Measurements from ENCODE around the gene ADAMTS6. TPM values are rescaled to one million over a fixed set of nuclear protein-coding genes. Genes with fewer than 3 reads are reported as not detected.

ADAMTS6 gene
- total and polyA plus RNA-seq, 2 donors (not counting 1 experiment from before 2014, with no cell fraction given), result 3.6 to 12.3 TPM

DNA sequence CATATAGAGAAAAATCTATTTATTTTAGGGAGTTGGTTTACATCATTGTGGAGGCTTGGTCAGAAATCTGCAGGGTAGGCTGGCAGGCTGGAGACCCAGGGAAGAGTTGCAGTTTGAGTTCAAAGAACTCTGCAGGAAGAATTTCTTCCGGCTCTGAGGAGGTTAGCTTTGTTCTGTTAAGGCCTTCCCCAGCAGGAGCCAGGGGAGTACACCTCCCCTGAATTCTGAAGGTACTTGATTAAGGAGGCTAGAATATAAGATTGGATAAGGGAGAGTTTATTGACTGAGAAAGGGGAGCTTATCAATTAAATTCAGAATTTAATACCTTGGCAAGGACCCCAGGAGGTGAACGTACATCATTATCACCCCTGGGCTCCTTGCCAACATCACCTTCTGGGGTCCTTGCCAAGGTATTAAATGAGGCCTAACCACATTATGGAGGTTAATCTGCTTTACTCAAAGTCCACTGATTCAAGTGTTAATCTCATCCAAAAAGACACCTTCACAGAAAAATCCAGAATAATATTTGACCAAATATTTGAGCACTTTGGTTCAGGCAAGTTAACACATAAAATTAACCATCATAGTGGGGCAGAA lies 361.3 kb downstream of the ADAMTS6 start:
- no peak overlapping the region for H3K4me3 ChIP-seq (ENCODE audit: control extremely low read depth in 1 of 5, extremely low read depth in 1 of 5, insufficient read depth in 1 of 5, low read depth in 2 of 5, low read length in 4 of 5)
- H4K20me1 ChIP-seq (ENCODE audit: control insufficient read depth, insufficient read depth, low read length, poor library complexity, severe bottlenecking), result no peaks in the 10 kb centered on the region
- H3K79me2 ChIP-seq (ENCODE audit: control insufficient read depth, insufficient read depth, low read length), result no peaks in the 10 kb centered on the region
- no peaks in the 10 kb centered on the region for H3K36me3 ChIP-seq (replicated peaks in 1 of 2; ENCODE audit: control extremely low read depth in 1 of 2, control insufficient read depth in 1 of 2, extremely low read depth in 1 of 2, insufficient read depth in 2 of 2, low read length in 1 of 2)
- Mint-ChIP-seq H3K27me3 (no peaks in the 10 kb centered on the region), H3K4me3 (no peak overlapping the region), H3K9me3 (ENCODE audit: insufficient read depth) (peaks cover 3% of the 10 kb centered on the region), H3K27ac (no peak overlapping the region), H3K4me1 (no peaks in the 10 kb centered on the region)
- peaks cover 0 to 5% (median 2%) of the 10 kb centered on the region in 3 donors for H3K9me3 ChIP-seq (ENCODE audit: control extremely low read depth in 1 of 3, control insufficient read depth in 2 of 3, insufficient read depth in 1 of 3, low read length in 2 of 3)
- ATAC-seq (ENCODE audit: low read depth) (no peak), DNase-seq (no peak)
- H3K4me1 ChIP-seq (ENCODE audit: control insufficient read depth in 2 of 2, insufficient read depth in 2 of 2, low read length in 2 of 2), result no peaks in the 10 kb centered on the region
- CTCF ChIA-PET, result no interaction called here
- H3K27me3 ChIP-seq (replicated peaks in 1 of 4; ENCODE audit: control extremely low read depth in 1 of 4, control insufficient read depth in 3 of 4, insufficient read depth in 4 of 4, low read length in 3 of 4), result no peaks in the 10 kb centered on the region
- 86% methylated on average over 1 of the region's 2 CpGs for WGBS (ENCODE audit: insufficient coverage)
- TF ChIP-seq EZH2 (IDR thresholded peaks at IDR 0.05; ENCODE audit: borderline replicate concordance, insufficient read depth, low read depth, low read length, poor library complexity, severe bottlenecking), result no peak
- no peak for TF ChIP-seq CTCF (IDR thresholded peaks at IDR 0.05)
- H2AFZ ChIP-seq (ENCODE audit: insufficient read depth, low read depth, low read length, poor library complexity, severe bottlenecking), result no peak overlapping the region
- intact Hi-C loops (cut with micrococcal nuclease), result no loop called here
- no peak overlapping the region for H3K4me2 ChIP-seq (replicated peaks; ENCODE audit: low read depth, low read length, poor library complexity, severe bottlenecking)
- H3K27ac ChIP-seq (ENCODE audit: low read length in 2 of 2), result no peak overlapping the region
- H3K9ac ChIP-seq (ENCODE audit: low read length), result no peak overlapping the region
- POLR2A ChIA-PET, result no interaction called here

GRCh38 chr5:65117525-65117924 lies 364.2 kb downstream of the ADAMTS6 start:
- H3K36me3 ChIP-seq (replicated peaks in 1 of 2; ENCODE audit: control extremely low read depth in 1 of 2, control insufficient read depth in 1 of 2, extremely low read depth in 1 of 2, insufficient read depth in 2 of 2, low read length in 1 of 2), result no peaks in the 10 kb centered on the region
- POLR2A ChIA-PET, result no interaction called here
- Mint-ChIP-seq H3K27ac (no peak overlapping the region), H3K27me3 (no peaks in the 10 kb centered on the region), H3K4me3 (no peak overlapping the region), H3K4me1 (no peaks in the 10 kb centered on the region), H3K9me3 (ENCODE audit: insufficient read depth) (peaks cover 3% of the 10 kb centered on the region)
- peaks cover 0 to 5% (median 2%) of the 10 kb centered on the region in 3 donors for H3K9me3 ChIP-seq (ENCODE audit: control extremely low read depth in 1 of 3, control insufficient read depth in 2 of 3, insufficient read depth in 1 of 3, low read length in 2 of 3)
- H3K4me3 ChIP-seq (ENCODE audit: control extremely low read depth in 1 of 5, extremely low read depth in 1 of 5, insufficient read depth in 1 of 5, low read depth in 2 of 5, low read length in 4 of 5), result no peak overlapping the region
- ATAC-seq (ENCODE audit: low read depth) (no peak), DNase-seq (no peak)
- H3K4me1 ChIP-seq (ENCODE audit: control insufficient read depth in 2 of 2, insufficient read depth in 2 of 2, low read length in 2 of 2), result no peaks in the 10 kb centered on the region
- no peak overlapping the region for H2AFZ ChIP-seq (ENCODE audit: insufficient read depth, low read depth, low read length, poor library complexity, severe bottlenecking)
- H3K9ac ChIP-seq (ENCODE audit: low read length), result no peak overlapping the region
- TF ChIP-seq CTCF (IDR thresholded peaks at IDR 0.05) (no peak), EZH2 (IDR thresholded peaks at IDR 0.05; ENCODE audit: borderline replicate concordance, insufficient read depth, low read depth, low read length, poor library complexity, severe bottlenecking) (no peak)
- no peak overlapping the region for H3K4me2 ChIP-seq (replicated peaks; ENCODE audit: low read depth, low read length, poor library complexity, severe bottlenecking)
- intact Hi-C loops (cut with micrococcal nuclease), result no loop called here
- CTCF ChIA-PET, result no interaction called here
- no peaks in the 10 kb centered on the region for H4K20me1 ChIP-seq (ENCODE audit: control insufficient read depth, insufficient read depth, low read length, poor library complexity, severe bottlenecking)
- no CpG with 5 or more reads among the region's 2 CpGs for WGBS (ENCODE audit: insufficient coverage)
- H3K79me2 ChIP-seq (ENCODE audit: control insufficient read depth, insufficient read depth, low read length), result no peaks in the 10 kb centered on the region
- H3K27ac ChIP-seq (ENCODE audit: low read length in 2 of 2), result no peak overlapping the region
- H3K27me3 ChIP-seq (replicated peaks in 1 of 4; ENCODE audit: control extremely low read depth in 1 of 4, control insufficient read depth in 3 of 4, insufficient read depth in 4 of 4, low read length in 3 of 4), result no peaks in the 10 kb centered on the region
